ENCODE results near the gene PLN. TPM values are rescaled to one million over a fixed set of nuclear protein-coding genes. Genes with fewer than 3 reads are reported as not detected.

PLN gene
- total and polyA plus RNA-seq, 10 of the 15 experiments (the other 5 are each of a cell fraction or from before 2014, with no cell fraction given) = 0.16 to 0.44 TPM; not detected in 8

DNA sequence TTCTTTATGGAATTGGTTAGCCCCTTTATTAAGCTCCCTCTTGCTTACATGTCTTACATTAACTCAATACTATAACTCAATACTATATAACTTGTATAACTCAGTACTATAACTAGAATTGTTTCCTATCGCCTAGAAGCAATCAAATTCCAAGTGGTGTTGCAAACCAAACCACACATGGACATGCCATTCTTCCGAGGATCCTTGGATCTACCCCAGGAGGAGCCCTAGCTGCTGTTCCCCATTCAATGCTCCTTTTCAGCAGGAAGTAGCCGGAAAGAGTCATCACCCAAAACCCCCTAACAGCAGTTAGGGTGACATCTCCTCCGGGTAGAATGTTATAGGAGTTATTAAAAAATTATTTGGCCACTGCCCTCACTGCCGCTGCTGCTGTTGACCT lies 40.5 kb downstream of the PLN start:
- ChIA-PET SMC1A (ENCODE audit: uncharacterized antibody, unreplicated experiment) (no interaction called here), POLR2A (no interaction called here), RAD21 (ENCODE audit: unreplicated experiment) (no interaction called here), CTCF (interaction anchor here (1.3 kb wide), 1 partner anchor 8 kb away, joined by 3 read pairs; no protein-coding TSS in a partner anchor)
- H4K20me1 ChIP-seq (ENCODE audit: control insufficient read depth, insufficient read depth) = no peaks in the 10 kb centered on the region
- H3K4me3 ChIP-seq = no peak overlapping the region
- no TSS peak for BruUV-seq (replicated peaks)
- no peaks in the 10 kb centered on the region for H3K36me3 ChIP-seq (ENCODE audit: control insufficient read depth in 2 of 2, insufficient read depth in 2 of 2, low read length in 1 of 2)
- H3K27me3 ChIP-seq (replicated peaks in 1 of 2; ENCODE audit: control insufficient read depth in 2 of 2, insufficient read depth in 2 of 2, low read length in 1 of 2) = no peaks in the 10 kb centered on the region
- H3K27ac ChIP-seq (ENCODE audit: control insufficient read depth, insufficient read depth) = no peak overlapping the region
- in situ Hi-C loops (cut with MboI) (no loop called here), intact Hi-C loops (cut with micrococcal nuclease; ENCODE audit: unreplicated experiment) (no loop called here)
- H3K4me1 ChIP-seq (ENCODE audit: control insufficient read depth, insufficient read depth, low read length) = no peaks in the 10 kb centered on the region
- H3K9ac ChIP-seq (ENCODE audit: control insufficient read depth, insufficient read depth, low read length) = no peak overlapping the region
- H3K79me2 ChIP-seq (ENCODE audit: control insufficient read depth, insufficient read depth, low read length) = no peaks in the 10 kb centered on the region
- H2AFZ ChIP-seq (ENCODE audit: control insufficient read depth, low read depth, low read length) = no peak overlapping the region
- TF ChIP-seq, protein P1, sequence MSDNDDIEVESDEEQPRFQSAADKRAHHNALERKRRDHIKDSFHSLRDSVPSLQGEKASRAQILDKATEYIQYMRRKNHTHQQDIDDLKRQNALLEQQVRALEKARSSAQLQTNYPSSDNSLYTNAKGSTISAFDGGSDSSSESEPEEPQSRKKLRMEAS (IDR thresholded peaks at IDR 0.05; ENCODE audit: low read depth, low read length) = no peak
- TF ChIP-seq ZNF207 (IDR thresholded peaks at IDR 0.05; ENCODE audit: borderline replicate concordance) (no peak), NR2C1 (IDR thresholded peaks at IDR 0.05) (no peak), MLLT1 (IDR thresholded peaks at IDR 0.05) (no peak), GABPA (IDR thresholded peaks at IDR 0.05; ENCODE audit: low read depth) (no peak), SUZ12 (IDR thresholded peaks at IDR 0.05; ENCODE audit: unreplicated experiment) (no peak), CHD1 (IDR thresholded peaks at IDR 0.05; ENCODE audit: low read depth, low read length) (no peak)
- WGBS (ENCODE audit: insufficient coverage, insufficient replicate concordance, low lambda C conversion rate, missing lambda C conversion rate) = 98% methylated on average over 5 of the region's 5 CpGs
- no peak for DNase-seq (ENCODE audit: low read depth, low spot score)
- no peak for FAIRE-seq
- no peaks in the 10 kb centered on the region for H3K9me3 ChIP-seq (replicated peaks; ENCODE audit: control insufficient read depth, insufficient read depth, low read length)
- no peak overlapping the region for H3K4me2 ChIP-seq (ENCODE audit: control insufficient read depth, insufficient read depth)
- no peak for ATAC-seq

All from GM12878 (cell line).